ENCODE data around the gene CHD5.

The CHD5 gene

DNA sequence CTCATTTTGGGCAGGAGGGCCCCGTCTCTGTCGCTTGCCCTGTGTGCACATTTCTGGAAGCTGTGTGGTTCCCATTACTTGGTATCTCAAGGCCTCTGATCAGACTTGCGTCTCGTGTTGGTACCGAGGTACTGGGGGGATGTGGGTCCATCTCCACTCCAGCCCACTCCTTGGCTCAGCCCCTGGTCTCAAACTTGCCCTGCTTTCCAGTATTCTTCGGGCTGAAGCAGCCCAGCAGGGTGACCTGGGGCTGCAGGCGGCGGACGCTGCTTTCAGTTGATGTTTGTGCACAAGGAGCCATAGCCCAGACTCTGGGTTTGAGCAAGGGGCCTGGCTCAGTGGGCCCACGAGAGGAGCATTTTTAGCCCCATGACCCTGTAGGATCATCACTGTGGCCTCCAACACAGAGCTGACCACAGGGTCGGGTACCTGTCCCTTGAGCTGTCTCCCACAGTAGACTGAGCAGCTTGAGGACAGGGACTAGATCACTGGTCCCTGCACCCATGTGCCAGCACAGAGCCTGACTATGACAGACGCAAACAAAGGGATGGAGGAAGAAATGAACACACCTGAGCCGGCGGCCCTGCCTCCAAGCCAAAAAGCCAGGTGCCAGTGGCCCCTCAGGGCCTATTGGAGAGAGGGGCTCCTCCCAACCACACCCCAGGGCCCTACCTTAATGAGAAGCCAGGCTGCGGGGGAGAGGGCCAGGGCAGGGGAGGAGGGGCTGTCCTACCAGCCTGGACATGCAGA lies 46.8 kb downstream of the CHD5 start:
- Mint-ChIP-seq H3K27ac (no peak overlapping the region), H3K27me3 (peaks cover 3% of the 10 kb centered on the region), H3K4me1 (ENCODE audit: low read depth) (no peaks in the 10 kb centered on the region), H3K9me3 (peaks cover 7% of the 10 kb centered on the region), H3K36me3 (ENCODE audit: low read depth) (no peaks in the 10 kb centered on the region), H3K4me3 (no peak overlapping the region)
- intact Hi-C loops (cut with micrococcal nuclease), result no loop called here

DNA sequence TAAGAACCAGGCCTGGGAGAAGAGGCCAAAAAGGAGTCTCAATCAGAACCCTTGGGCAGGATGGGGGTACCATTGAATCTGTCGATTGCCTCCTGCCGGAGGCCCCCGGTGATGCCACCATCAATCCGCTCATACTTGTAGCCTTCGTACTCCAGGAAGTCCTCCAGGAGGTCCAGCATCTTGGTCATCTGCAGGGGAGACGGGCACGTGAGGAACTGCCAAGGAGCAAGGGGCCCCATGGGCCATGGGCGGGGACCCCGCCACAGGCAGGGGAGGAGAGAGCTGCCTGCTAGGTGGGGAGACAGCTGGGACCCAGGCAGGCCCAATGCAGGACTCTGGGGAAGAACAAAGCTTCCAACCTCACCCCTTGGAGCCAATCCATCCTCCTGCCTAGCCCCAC lies 48.6 kb downstream of the CHD5 start:
- peaks cover 9% of the 10 kb centered on the region for H3K27me3 Mint-ChIP-seq
- no peaks in the 10 kb centered on the region for H3K36me3 Mint-ChIP-seq (ENCODE audit: low read depth)
- no peak overlapping the region for H3K27ac Mint-ChIP-seq
- H3K4me3 Mint-ChIP-seq, result no peak overlapping the region
- H3K9me3 Mint-ChIP-seq, result peaks cover 7% of the 10 kb centered on the region
- intact Hi-C loops (cut with micrococcal nuclease), result no loop called here
- peaks cover 11% of the 10 kb centered on the region for H3K4me1 Mint-ChIP-seq (ENCODE audit: low read depth)

DNA sequence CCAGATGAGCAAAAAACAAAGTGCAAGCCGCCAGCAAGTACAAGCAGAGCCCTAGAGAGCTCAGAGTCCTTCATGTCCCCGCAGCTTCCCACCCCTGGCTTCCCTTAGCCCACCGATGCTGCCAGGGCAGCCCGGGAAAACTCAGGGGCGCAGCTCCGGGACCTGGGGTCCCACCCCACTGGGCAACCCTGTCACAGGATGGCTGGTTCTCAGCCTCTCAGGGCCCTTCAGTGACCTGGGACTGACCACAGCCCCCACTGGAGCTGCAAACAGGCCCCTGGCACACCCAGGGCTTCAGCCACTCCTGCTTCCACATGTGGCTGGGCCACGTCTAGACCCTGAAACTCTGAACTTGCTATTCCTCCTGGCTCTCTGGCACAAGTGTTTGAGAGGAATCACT lies 49.5 kb downstream of the CHD5 start:
- Mint-ChIP-seq H3K36me3 (ENCODE audit: low read depth) (no peaks in the 10 kb centered on the region), H3K9me3 (peaks cover 7% of the 10 kb centered on the region), H3K4me3 (no peak overlapping the region), H3K27ac (no peak overlapping the region), H3K27me3 (peaks cover 17% of the 10 kb centered on the region), H3K4me1 (ENCODE audit: low read depth) (peaks cover 13% of the 10 kb centered on the region)
- intact Hi-C loops (cut with micrococcal nuclease), result no loop called here

DNA sequence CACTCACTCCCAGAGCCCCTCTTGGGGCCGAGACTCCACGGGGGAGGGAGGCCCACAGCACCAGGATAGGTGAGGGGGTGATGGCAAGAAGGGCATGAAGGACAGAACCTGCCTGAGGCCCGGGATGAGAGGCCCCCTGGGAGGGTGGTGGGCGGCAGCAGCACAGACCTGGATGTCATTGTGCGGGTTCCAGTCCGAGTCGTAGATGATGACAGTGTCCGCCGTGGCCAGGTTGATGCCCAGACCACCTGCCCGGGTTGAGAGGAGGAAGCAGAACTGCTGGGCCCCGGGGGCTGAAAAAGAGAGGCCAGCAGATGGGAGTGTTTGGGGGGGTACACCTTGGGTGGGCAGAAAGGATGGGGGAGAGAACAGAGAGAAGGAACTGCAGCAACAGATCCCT lies 50.1 kb downstream of the CHD5 start:
- Mint-ChIP-seq H3K4me1 (ENCODE audit: low read depth) (peaks cover 13% of the 10 kb centered on the region), H3K9me3 (peaks cover 7% of the 10 kb centered on the region), H3K4me3 (no peak overlapping the region), H3K36me3 (ENCODE audit: low read depth) (no peaks in the 10 kb centered on the region), H3K27ac (no peak overlapping the region), H3K27me3 (peaks cover 21% of the 10 kb centered on the region)
- intact Hi-C loops (cut with micrococcal nuclease), result no loop called here

DNA sequence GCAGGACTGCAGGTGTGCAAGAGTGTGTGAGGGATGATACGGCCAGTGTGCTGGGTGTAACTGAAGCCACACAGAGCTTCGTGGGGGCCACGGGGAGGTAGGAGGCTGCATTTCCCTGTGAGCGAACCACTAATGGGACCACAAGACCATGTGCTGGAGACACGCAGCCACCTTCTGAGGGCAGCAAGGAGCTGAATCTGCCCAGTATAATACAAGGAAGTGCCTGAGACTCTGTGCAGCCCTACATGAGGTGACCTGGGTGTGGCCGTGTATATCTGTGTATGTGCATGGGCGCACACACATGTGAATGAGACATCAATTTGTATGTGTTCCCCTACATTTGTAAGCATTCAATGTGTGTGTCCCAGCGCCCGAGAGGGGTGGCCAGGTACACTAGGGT lies 50.8 kb downstream of the CHD5 start:
- Mint-ChIP-seq H3K4me1 (ENCODE audit: low read depth) (peaks cover 13% of the 10 kb centered on the region), H3K4me3 (no peak overlapping the region), H3K27me3 (peaks cover 23% of the 10 kb centered on the region), H3K9me3 (peaks cover 7% of the 10 kb centered on the region), H3K36me3 (ENCODE audit: low read depth) (no peaks in the 10 kb centered on the region), H3K27ac (no peak overlapping the region)
- intact Hi-C loops (cut with micrococcal nuclease), result no loop called here

DNA sequence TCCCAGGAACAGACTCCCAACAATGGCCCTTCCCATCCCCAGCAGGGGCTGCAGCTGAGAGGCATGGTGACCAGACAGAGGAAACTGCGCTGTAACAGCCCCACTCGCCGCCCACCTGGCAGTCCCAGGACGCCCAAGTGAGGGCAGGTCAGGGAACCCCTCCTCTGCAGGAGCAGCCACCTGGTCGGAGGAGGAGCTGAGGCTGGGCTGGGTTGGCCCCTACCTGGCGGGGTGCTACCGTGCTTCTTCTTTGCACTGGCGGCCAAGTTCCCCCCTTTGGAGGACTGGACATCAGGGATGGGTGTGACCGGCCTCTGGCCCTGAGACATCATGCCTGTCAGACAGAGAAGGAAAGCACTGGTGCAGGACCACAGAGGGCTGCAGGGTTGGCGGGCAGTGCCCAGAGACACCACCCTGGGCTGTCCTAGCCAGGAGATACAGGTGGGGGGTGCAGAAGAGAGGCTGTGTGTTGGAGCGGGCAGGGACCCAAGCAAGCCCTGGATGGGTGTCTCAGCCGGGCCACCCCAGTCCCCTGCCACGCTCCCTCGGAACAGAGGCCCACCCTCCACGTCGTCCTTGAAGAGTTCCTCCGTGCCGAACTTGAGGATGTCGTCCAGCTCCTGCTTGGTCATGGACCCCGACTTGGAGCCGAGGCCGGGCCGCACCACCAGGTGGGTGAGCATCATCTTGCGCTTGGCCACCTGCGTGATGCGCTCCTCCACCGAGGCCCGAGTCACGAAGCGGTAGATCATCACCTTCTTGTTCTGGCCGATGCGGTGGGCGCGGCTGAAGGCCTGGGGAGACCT lies 51.6 kb downstream of the CHD5 start:
- H3K27me3 Mint-ChIP-seq, result peaks cover 23% of the 10 kb centered on the region
- no peaks in the 10 kb centered on the region for H3K36me3 Mint-ChIP-seq (ENCODE audit: low read depth)
- H3K4me3 Mint-ChIP-seq, result no peak overlapping the region
- intact Hi-C loops (cut with micrococcal nuclease), result no loop called here
- H3K27ac Mint-ChIP-seq, result no peak overlapping the region
- peaks cover 13% of the 10 kb centered on the region for H3K4me1 Mint-ChIP-seq (ENCODE audit: low read depth)
- H3K9me3 Mint-ChIP-seq, result peaks cover 7% of the 10 kb centered on the region

DNA sequence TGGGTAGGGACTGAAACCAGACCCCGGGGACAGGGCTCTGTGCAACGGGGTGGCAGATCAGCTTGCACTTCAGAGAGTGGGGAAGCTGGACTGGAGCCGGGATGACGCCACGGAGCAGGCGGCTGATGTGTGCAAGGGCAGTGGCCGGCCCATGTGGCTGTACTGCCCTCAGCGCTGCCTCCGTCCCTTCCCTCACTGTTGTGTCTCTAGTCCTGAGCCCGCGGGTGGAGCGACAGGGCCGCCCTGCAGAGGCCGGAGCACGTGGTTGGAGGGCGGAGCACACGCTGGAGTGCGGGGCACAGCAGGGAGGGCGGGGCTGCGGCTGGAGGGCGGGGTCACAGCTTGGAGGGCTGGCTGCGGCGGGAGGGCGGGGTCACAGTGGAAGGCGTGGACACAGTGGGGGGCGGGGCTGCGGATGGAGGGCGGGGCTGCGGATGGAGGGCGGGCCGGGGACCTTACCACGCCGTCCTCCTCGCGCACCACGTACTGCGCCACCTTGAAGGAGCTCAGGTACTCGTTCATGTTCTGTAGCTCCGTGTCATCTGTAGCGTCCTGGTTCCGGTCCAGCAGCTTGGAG lies 52.4 kb downstream of the CHD5 start:
- Mint-ChIP-seq H3K27ac (peak overlapping the region; percentile 33), H3K4me3 (peak overlapping the region; percentile 28), H3K36me3 (ENCODE audit: low read depth) (no peaks in the 10 kb centered on the region), H3K9me3 (peaks cover 7% of the 10 kb centered on the region), H3K4me1 (ENCODE audit: low read depth) (peaks cover 20% of the 10 kb centered on the region), H3K27me3 (peaks cover 23% of the 10 kb centered on the region)
- intact Hi-C loops (cut with micrococcal nuclease), result no loop called here

DNA sequence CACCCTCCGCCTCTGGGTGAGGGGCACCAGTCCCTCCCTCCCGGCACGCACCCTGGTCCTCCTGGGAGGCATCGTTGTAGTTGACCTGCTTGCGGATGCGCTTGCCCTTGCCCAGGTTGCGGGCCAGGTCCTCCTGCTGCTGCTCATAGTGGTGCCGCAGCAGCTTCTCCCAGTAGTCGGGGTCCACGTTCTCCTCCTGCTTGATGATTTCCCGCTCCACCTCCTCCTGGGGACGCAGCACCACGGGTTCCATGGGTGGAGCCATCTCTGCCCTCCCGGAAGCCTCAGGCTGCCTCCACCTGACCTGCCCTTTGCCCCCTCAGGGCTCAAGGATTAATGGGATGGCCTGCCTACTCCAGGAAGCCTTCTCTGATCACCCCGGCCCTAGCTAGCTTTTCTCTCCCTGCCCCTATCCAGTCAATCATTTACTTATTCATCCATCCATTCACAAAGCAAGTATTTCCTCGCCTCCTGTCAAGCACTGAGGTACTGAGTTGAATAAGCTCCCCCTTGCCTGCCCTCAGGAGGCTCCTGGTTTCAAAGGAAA lies 53.5 kb downstream of the CHD5 start:
- Mint-ChIP-seq H3K4me3 (no peak overlapping the region), H3K9me3 (no peaks in the 10 kb centered on the region), H3K4me1 (ENCODE audit: low read depth) (peaks cover 25% of the 10 kb centered on the region), H3K36me3 (ENCODE audit: low read depth) (no peaks in the 10 kb centered on the region), H3K27me3 (peaks cover 21% of the 10 kb centered on the region), H3K27ac (peak overlapping the region; percentile 2)
- intact Hi-C loops (cut with micrococcal nuclease), result no loop called here

DNA sequence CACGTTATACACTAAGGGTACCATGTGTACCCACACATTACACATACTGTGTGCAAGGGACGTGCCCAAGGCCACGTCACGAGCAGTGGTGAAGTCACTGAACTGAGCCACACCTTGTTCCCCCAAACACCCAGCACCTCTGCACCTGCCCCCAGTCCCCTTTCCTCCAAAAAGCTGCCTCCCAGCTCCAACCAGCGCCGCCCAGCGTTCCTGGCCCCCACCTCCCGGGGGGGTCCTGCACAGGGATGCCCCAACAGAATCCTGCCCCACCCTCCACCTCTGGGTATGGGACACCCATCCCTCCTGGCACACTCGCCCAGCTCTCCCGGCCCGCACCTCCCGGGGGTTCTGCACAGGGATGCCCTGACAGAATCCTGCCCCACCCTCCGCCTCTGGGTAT lies 54.1 kb downstream of the CHD5 start:
- H3K4me1 Mint-ChIP-seq (ENCODE audit: low read depth), result peaks cover 25% of the 10 kb centered on the region
- peaks cover 24% of the 10 kb centered on the region for H3K27me3 Mint-ChIP-seq
- no peaks in the 10 kb centered on the region for H3K9me3 Mint-ChIP-seq
- intact Hi-C loops (cut with micrococcal nuclease), result no loop called here
- H3K27ac Mint-ChIP-seq, result no peak overlapping the region
- H3K4me3 Mint-ChIP-seq, result no peak overlapping the region
- no peaks in the 10 kb centered on the region for H3K36me3 Mint-ChIP-seq (ENCODE audit: low read depth)

DNA sequence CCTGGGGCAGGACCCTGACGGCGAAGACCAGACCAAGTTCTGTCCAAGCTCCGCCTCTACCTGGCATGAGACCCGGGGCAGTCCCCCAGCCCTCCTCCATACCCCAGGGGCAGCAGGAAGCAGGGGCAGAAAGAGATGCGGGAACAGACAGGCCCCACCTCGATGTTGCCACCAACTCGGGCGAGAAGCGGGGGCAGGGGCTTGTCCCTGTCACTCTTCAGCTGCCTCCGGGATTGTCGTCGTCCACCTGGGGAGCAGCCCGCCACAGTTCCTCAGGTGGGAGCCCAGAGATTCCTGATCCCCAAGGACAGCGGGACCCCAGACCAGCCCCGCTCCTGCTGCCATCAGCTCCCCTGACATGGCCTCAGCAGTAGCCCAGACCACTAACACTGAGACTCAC lies 54.8 kb downstream of the CHD5 start:
- no peaks in the 10 kb centered on the region for H3K36me3 Mint-ChIP-seq (ENCODE audit: low read depth)
- H3K27me3 Mint-ChIP-seq, result peaks cover 24% of the 10 kb centered on the region
- H3K4me1 Mint-ChIP-seq (ENCODE audit: low read depth), result peaks cover 25% of the 10 kb centered on the region
- no peak overlapping the region for H3K4me3 Mint-ChIP-seq
- intact Hi-C loops (cut with micrococcal nuclease), result no loop called here
- H3K27ac Mint-ChIP-seq, result no peak overlapping the region
- H3K9me3 Mint-ChIP-seq, result no peaks in the 10 kb centered on the region

DNA sequence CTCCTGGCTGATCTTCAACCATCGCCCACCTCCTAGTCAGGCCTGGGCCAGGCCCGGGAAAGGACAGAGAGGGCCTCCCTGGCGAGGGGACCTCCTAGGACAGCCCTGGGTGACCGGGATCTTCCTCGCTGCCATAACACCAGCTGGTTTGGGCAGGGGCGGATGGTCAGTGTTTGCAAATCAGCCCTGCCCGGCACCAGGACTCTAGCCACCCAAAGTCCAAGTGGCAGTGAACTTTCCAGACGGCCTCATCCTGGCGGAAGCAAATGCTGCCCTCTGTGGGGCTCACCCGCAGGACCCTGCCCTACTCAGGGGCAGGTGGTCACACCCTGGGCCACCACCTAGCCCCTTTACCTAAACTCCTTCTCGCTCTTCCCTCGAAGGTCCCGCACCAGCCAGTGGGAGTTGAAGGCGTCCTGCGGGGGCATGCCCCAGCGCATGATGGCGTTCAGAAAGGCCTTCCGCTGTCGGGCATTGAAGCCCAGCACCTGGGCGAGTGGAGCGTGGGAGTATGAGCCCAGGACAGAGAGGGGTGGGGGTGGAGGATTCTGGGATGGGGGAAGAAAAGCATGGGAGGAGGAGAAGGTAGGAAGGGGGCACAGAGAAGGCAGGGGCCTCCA lies 55.3 kb downstream of the CHD5 start:
- no peak overlapping the region for H3K4me3 Mint-ChIP-seq
- H3K9me3 Mint-ChIP-seq, result no peaks in the 10 kb centered on the region
- peaks cover 24% of the 10 kb centered on the region for H3K27me3 Mint-ChIP-seq
- intact Hi-C loops (cut with micrococcal nuclease), result no loop called here
- peaks cover 25% of the 10 kb centered on the region for H3K4me1 Mint-ChIP-seq (ENCODE audit: low read depth)
- no peaks in the 10 kb centered on the region for H3K36me3 Mint-ChIP-seq (ENCODE audit: low read depth)
- no peak overlapping the region for H3K27ac Mint-ChIP-seq

DNA sequence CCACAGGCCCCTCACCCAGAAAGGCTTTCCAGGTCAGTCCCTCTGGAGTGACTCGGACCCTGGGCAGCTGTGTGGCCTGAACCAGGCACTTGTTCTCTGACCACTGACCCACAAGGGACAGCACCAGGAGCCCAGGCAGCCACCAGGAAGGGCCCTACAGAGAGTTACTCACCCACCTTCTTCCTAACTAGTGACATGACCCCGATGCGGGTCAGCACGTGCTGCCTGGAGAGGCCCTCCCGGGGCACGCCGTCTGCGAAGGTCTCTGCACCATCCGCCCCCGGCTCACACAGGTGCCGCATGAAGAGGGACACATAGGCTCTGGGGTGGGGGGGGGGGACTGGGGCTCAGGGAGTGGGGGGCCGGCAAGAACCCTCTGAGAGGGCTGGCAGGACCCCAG lies 55.8 kb downstream of the CHD5 start:
- Mint-ChIP-seq H3K4me1 (ENCODE audit: low read depth) (peaks cover 25% of the 10 kb centered on the region), H3K4me3 (no peak overlapping the region), H3K27me3 (peaks cover 24% of the 10 kb centered on the region), H3K9me3 (no peaks in the 10 kb centered on the region), H3K36me3 (ENCODE audit: low read depth) (no peaks in the 10 kb centered on the region), H3K27ac (no peak overlapping the region)
- intact Hi-C loops (cut with micrococcal nuclease), result no loop called here

DNA sequence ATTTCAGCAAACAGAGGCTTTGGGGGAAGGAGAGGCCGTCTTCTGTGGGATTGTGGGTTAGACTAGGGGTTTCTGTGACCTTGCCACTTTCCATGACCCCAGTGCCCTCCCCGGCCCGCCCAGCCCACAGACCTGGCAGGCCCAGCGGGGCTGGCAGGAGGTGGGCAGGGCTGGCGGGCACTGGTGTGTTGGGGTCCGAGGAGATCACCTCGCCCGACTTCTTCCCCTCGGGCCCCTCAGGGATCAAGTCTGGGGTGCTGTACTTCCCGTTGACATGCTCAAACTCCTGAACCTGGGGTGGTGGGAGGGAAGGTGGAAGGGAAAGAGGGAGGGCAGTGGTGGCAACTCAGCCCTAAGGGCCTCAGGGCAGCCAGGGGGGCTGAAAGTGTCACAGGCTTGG lies 56.3 kb downstream of the CHD5 start:
- H3K27ac Mint-ChIP-seq, result no peak overlapping the region
- H3K9me3 Mint-ChIP-seq, result no peaks in the 10 kb centered on the region
- H3K4me3 Mint-ChIP-seq, result no peak overlapping the region
- H3K27me3 Mint-ChIP-seq, result peaks cover 24% of the 10 kb centered on the region
- no peaks in the 10 kb centered on the region for H3K36me3 Mint-ChIP-seq (ENCODE audit: low read depth)
- peaks cover 25% of the 10 kb centered on the region for H3K4me1 Mint-ChIP-seq (ENCODE audit: low read depth)
- intact Hi-C loops (cut with micrococcal nuclease), result loop anchor here (2.0 kb wide), 1 partner anchor 67 kb away; no protein-coding TSS in a partner anchor

DNA sequence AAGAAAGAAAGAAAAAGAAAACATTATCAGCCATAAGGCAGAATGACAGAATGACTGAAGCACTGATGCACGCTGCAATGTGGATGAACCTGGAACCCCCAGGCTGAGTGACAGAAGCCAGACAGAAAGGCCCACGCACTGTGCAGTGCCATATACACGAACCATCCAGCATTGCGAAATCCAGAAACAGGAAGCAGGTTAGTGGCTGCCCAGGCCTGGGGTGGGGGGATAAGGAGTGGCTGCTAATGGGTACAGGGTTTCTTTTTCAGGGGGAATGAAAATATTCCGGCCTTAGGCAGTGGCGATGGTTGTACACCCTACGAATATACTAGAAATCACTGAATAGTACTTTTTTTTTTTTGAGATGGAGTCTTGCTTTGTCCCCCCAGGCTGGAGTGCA lies 57.0 kb downstream of the CHD5 start:
- no peak overlapping the region for H3K27ac Mint-ChIP-seq
- H3K4me1 Mint-ChIP-seq (ENCODE audit: low read depth), result peaks cover 25% of the 10 kb centered on the region
- no peaks in the 10 kb centered on the region for H3K9me3 Mint-ChIP-seq
- H3K27me3 Mint-ChIP-seq, result peaks cover 24% of the 10 kb centered on the region
- no peak overlapping the region for H3K4me3 Mint-ChIP-seq
- intact Hi-C loops (cut with micrococcal nuclease), result loop anchor here (2.0 kb wide), 1 partner anchor 66 kb away; no protein-coding TSS in a partner anchor
- no peaks in the 10 kb centered on the region for H3K36me3 Mint-ChIP-seq (ENCODE audit: low read depth)
